ENCODE measurements around the gene PPP2R5D.
"Not testable (repeated sequence)": the region's sequence is repeated elsewhere in the genome, so short reads cannot be mapped to it uniquely, and the experiment has no call there.

PPP2R5D gene

GRCh38 chr6:42942444-42942843 lies 41.9 kb upstream of the PPP2R5D start:
- no peaks in the 10 kb centered on the region for H3K27me3 ChIP-seq (ENCODE audit: insufficient read depth, poor library complexity, severe bottlenecking)
- no peak overlapping the region for H3K4me3 ChIP-seq (ENCODE audit: severe bottlenecking)
- H3K4me1 ChIP-seq (ENCODE audit: insufficient read depth, poor library complexity, severe bottlenecking): no peaks in the 10 kb centered on the region
- no peak for TF ChIP-seq CTCF (IDR thresholded peaks at IDR 0.05; ENCODE audit: poor library complexity, severe bottlenecking)
- ATAC-seq (ENCODE audit: low read depth) (no peak), DNase-seq (ENCODE audit: low spot score) (no peak)
- no peaks in the 10 kb centered on the region for H3K9me3 ChIP-seq (ENCODE audit: severe bottlenecking)
- H3K36me3 ChIP-seq (ENCODE audit: low read depth): peaks cover 10% of the 10 kb centered on the region; the same call in 1 of the 2 replicates
- H3K27ac ChIP-seq (ENCODE audit: poor library complexity, severe bottlenecking): no peak overlapping the region

GRCh38 chr6:42947950-42948349 lies 36.4 kb upstream of the PPP2R5D start:
- H3K36me3 ChIP-seq (ENCODE audit: low read depth): no peaks in the 10 kb centered on the region
- TF ChIP-seq CTCF (IDR thresholded peaks at IDR 0.05; ENCODE audit: poor library complexity, severe bottlenecking): no peak
- no peaks in the 10 kb centered on the region for H3K9me3 ChIP-seq (ENCODE audit: severe bottlenecking)
- H3K4me1 ChIP-seq (ENCODE audit: insufficient read depth, poor library complexity, severe bottlenecking): no peaks in the 10 kb centered on the region
- no peak overlapping the region for H3K27ac ChIP-seq (ENCODE audit: poor library complexity, severe bottlenecking)
- DNase-seq (ENCODE audit: low spot score) (no peak), ATAC-seq (ENCODE audit: low read depth) (no peak)
- H3K4me3 ChIP-seq (ENCODE audit: severe bottlenecking): no peak overlapping the region
- H3K27me3 ChIP-seq (ENCODE audit: insufficient read depth, poor library complexity, severe bottlenecking): no peaks in the 10 kb centered on the region

- H3K9me3 ChIP-seq (ENCODE audit: severe bottlenecking): no peaks in the 10 kb centered on the region
- peaks cover 10% of the 10 kb centered on the region for H3K4me1 ChIP-seq (ENCODE audit: insufficient read depth, poor library complexity, severe bottlenecking)
- no peak overlapping the region for H3K27ac ChIP-seq (ENCODE audit: poor library complexity, severe bottlenecking)
- H3K4me3 ChIP-seq (ENCODE audit: severe bottlenecking): no peak overlapping the region
- DNase-seq (ENCODE audit: low spot score) (no peak), ATAC-seq (ENCODE audit: low read depth) (no peak)
- no peak for TF ChIP-seq CTCF (IDR thresholded peaks at IDR 0.05; ENCODE audit: poor library complexity, severe bottlenecking)
- no peaks in the 10 kb centered on the region for H3K27me3 ChIP-seq (ENCODE audit: insufficient read depth, poor library complexity, severe bottlenecking)
- H3K36me3 ChIP-seq (ENCODE audit: low read depth): no peaks in the 10 kb centered on the region
These were observed 32.0 kb upstream of the PPP2R5D start for GRCh38 chr6:42952389-42952788.

GRCh38 chr6:42954405-42954804 lies 30.0 kb upstream of the PPP2R5D start:
- not testable (repeated sequence) for H3K4me1 ChIP-seq (ENCODE audit: insufficient read depth, poor library complexity, severe bottlenecking); ATAC-seq (ENCODE audit: low read depth)

GRCh38 chr6:42958125-42958524 lies 26.2 kb upstream of the PPP2R5D start:
- TF ChIP-seq CTCF (IDR thresholded peaks at IDR 0.05; ENCODE audit: poor library complexity, severe bottlenecking): peak; percentile 27
- Histone ChIP-seq H3K4me3 (ENCODE audit: severe bottlenecking) (no peak overlapping the region), H3K36me3 (ENCODE audit: low read depth) (no peaks in the 10 kb centered on the region), H3K9me3 (ENCODE audit: severe bottlenecking) (no peaks in the 10 kb centered on the region), H3K4me1 (ENCODE audit: insufficient read depth, poor library complexity, severe bottlenecking) (peaks cover 10% of the 10 kb centered on the region), H3K27ac (ENCODE audit: poor library complexity, severe bottlenecking) (no peak overlapping the region), H3K27me3 (ENCODE audit: insufficient read depth, poor library complexity, severe bottlenecking) (no peaks in the 10 kb centered on the region)
- ATAC-seq (ENCODE audit: low read depth) (no peak), DNase-seq (ENCODE audit: low spot score) (no peak)

More at GRCh38 chr6:42954405-42954804, 30.0 kb upstream of the PPP2R5D start:
- not testable (repeated sequence) for H3K36me3 ChIP-seq (ENCODE audit: low read depth); H3K4me3 ChIP-seq (ENCODE audit: severe bottlenecking); DNase-seq (ENCODE audit: low spot score); H3K27ac ChIP-seq (ENCODE audit: poor library complexity, severe bottlenecking); H3K27me3 ChIP-seq (ENCODE audit: insufficient read depth, poor library complexity, severe bottlenecking); H3K9me3 ChIP-seq (ENCODE audit: severe bottlenecking)
